K562 (cell line): ENCODE results near the gene SNX9. TPM values are rescaled to one million over a fixed set of nuclear protein-coding genes. Genes with fewer than 3 reads are reported as not detected.

Source experiments
- ATAC-seq: fragments of 200-7000 bp; cut with Tn5 transposase; 3 replicates; pipeline ENCODE4 v1.9.1; 2020; ENCODE audit warnings: moderate library complexity
- BruUV-seq: library from RNA; stranded (reverse); fragments of 400-500 nt; replicated peaks from 2 replicates; lab custom pipeline; 2021; lab: Mats Ljungman, UMichigan
- CTCF ChIA-PET: fragments of 300-600 bp; formaldehyde crosslinking; extraction: SDS; loops from one replicate; lab custom pipeline; 2021; ENCODE audit warnings: low intra/inter-chr PET ratio; lab: Yijun Ruan, JAX
- POLR2A ChIA-PET: fragments of 300-600, 350-650 bp; sonication (Branson Sonifier 250); formaldehyde crosslinking; extraction: SDS; loops from one replicate; lab custom pipeline; 2021; ENCODE audit warnings: antibody characterized with exemption, inconsistent platforms; lab: Yijun Ruan, JAX
- DNase-seq, 4 experiments: peaks; one replicate each; pipeline versions ENCODE4 v3.0.0 to v3.0.0-alpha.2; 2011 to 2018; ENCODE audit warnings: low spot score in 3 of 4, mixed read lengths in 3 of 4; ENCODE audit errors: extremely low read depth in 1 of 4
- FAIRE-seq: peaks from 2 replicates; lab custom pipeline; 2011; peaks lifted over from hg19 to GRCh38; lab: Jason Lieb, UNC
- H2AFZ ChIP-seq: 2 replicates; pipeline ENCODE4 v1.6.0; 2011; ENCODE audit warnings: low read depth, low read length, control low read depth, inconsistent platforms
- H3K27ac ChIP-seq: fragments of 200-600 bp; 3 replicates; pipeline ENCODE4 v1.8.0; 2011; ENCODE audit warnings: low read depth, mild to moderate bottlenecking, control low read depth, inconsistent platforms, low read length, moderate library complexity, mixed read lengths; ENCODE audit errors: extremely low read depth
- H3K27me3 ChIP-seq, 2 experiments: fragments of 300-600 bp in 1 of 2; 2 replicates in 1 of 2; 3 replicates in 1 of 2; pipeline versions ENCODE4 v1.6.0 to v1.8.0; 2011; ENCODE audit warnings: inconsistent platforms in 2 of 2, low read length in 2 of 2, mild to moderate bottlenecking in 1 of 2, mixed read lengths in 1 of 2, moderate library complexity in 1 of 2; ENCODE audit not compliant: control insufficient read depth in 2 of 2, insufficient read depth in 2 of 2
- H3K36me3 ChIP-seq: fragments of 300-600 bp; 3 replicates; pipeline ENCODE4 v1.8.0; 2011; ENCODE audit warnings: mild to moderate bottlenecking, low read length, inconsistent platforms; ENCODE audit not compliant: control insufficient read depth, insufficient read depth
- H3K4me1 ChIP-seq, 2 experiments: fragments of 200-600 bp in 1 of 2; replicated peaks in 1 of 2; 2 replicates in 1 of 2; 3 replicates in 1 of 2; pipeline versions ENCODE4 v1.5.1 to v1.8.0; 2011; ENCODE audit warnings: inconsistent platforms in 2 of 2, low read length in 2 of 2, mild to moderate bottlenecking in 1 of 2, mixed read lengths in 1 of 2, moderate library complexity in 1 of 2; ENCODE audit not compliant: control insufficient read depth in 2 of 2, insufficient read depth in 2 of 2
- H3K4me2 ChIP-seq: 2 replicates; pipeline ENCODE4 v1.6.1; 2011; ENCODE audit warnings: low read length, control low read depth, inconsistent platforms, mixed read lengths; ENCODE audit not compliant: insufficient read depth
- H3K4me3 ChIP-seq: fragments of 200-600 bp; sonication (generic), shearing (Covaris generic); 2 replicates; pipeline ENCODE4 v1.5.1; 2016; ENCODE audit warnings: control low read depth, inconsistent platforms
- H3K79me2 ChIP-seq: fragments of 200-600 bp; 3 replicates; pipeline ENCODE4 v1.8.0; 2011; ENCODE audit warnings: low read length, inconsistent platforms; ENCODE audit not compliant: control insufficient read depth, insufficient read depth
- H3K9ac ChIP-seq, 2 experiments: 2 replicates each; pipeline versions ENCODE4 v1.6.0 to v1.6.1; 2011; ENCODE audit warnings: low read depth in 2 of 2, low read length in 2 of 2, control low read depth in 1 of 2, inconsistent platforms in 1 of 2, mild to moderate bottlenecking in 1 of 2, mixed read lengths in 1 of 2; ENCODE audit not compliant: insufficient read depth in 1 of 2
- H3K9me1 ChIP-seq: one replicate; pipeline ENCODE4 v1.6.0; 2011; ENCODE audit warnings: inconsistent platforms, mild to moderate bottlenecking, low read length, moderate library complexity; ENCODE audit not compliant: control insufficient read depth, insufficient read depth
- H3K9me3 ChIP-seq: replicated peaks from 2 replicates; pipeline ENCODE4 v1.5.1; 2011; ENCODE audit warnings: low read depth, low read length, inconsistent platforms; ENCODE audit not compliant: control insufficient read depth, insufficient read depth
- H4K20me1 ChIP-seq: replicated peaks from 2 replicates; pipeline ENCODE4 v1.6.1; 2011; ENCODE audit warnings: low read length, inconsistent platforms, mixed read lengths; ENCODE audit not compliant: control insufficient read depth, insufficient read depth
- GATA2 ChIP-seq: sonication (generic); formaldehyde crosslinking; IDR thresholded peaks from 2 replicates; pipeline ENCODE4 v1.4.0; 2020; ENCODE audit warnings: mild to moderate bottlenecking, missing genetic modification reagents
- GTF2A2 ChIP-seq: IDR thresholded peaks from 2 replicates; pipeline ENCODE4 v1.6.1; 2016; ENCODE audit warnings: mild to moderate bottlenecking, missing genetic modification characterization, missing compliant biosample characterization
- KDM1A ChIP-seq, 2 experiments: fragments of 450-650 bp; IDR thresholded peaks; 2 replicates each; pipeline ENCODE4 v1.6.1; 2016; ENCODE audit warnings: mild to moderate bottlenecking in 2 of 2
- KLF13 ChIP-seq: fragments of 450-650 bp; IDR thresholded peaks from 2 replicates; pipeline ENCODE4 v1.6.1; 2016; ENCODE audit warnings: missing genetic modification characterization, low read depth, mild to moderate bottlenecking, missing compliant biosample characterization, moderate library complexity, borderline replicate concordance
- MLX ChIP-seq, 2 experiments: fragments of 450-650 bp in 1 of 2; sonication (generic) in 1 of 2; formaldehyde crosslinking; conservative IDR thresholded peaks; 2 replicates each; pipeline versions ENCODE4 v1.4.0 to v1.8.1; 2020 to 2022; ENCODE audit warnings: mild to moderate bottlenecking in 1 of 2, missing genetic modification reagents in 1 of 2
- NFXL1 ChIP-seq: fragments of 450-650 bp; formaldehyde crosslinking; IDR thresholded peaks from 2 replicates; pipeline ENCODE4 v1.4.0; 2021; ENCODE audit warnings: mild to moderate bottlenecking
- SMARCB1 ChIP-seq: IDR thresholded peaks from 2 replicates; pipeline ENCODE4 v1.6.1; 2011; ENCODE audit warnings: improper control_type of control experiment, low read depth; ENCODE audit not compliant: insufficient read length
- ZBTB33 ChIP-seq: sonication (generic); formaldehyde crosslinking; IDR thresholded peaks from 2 replicates; pipeline ENCODE4 v1.8.1; 2023; ENCODE audit warnings: mild to moderate bottlenecking, missing genetic modification reagents
- ZNF253 ChIP-seq: fragments of 250-450 bp; sonication (Bioruptor Pico); conservative IDR thresholded peaks from 2 replicates; pipeline ENCODE4 v1.6.1; 2021; ENCODE audit warnings: mild to moderate bottlenecking
- WGBS: fragments of 100-300 bp; shearing (Covaris generic); methylation state at CpG from one replicate; pipeline ENCODE4 v1.1.6; 2016; ENCODE audit warnings: low coverage, mixed read lengths; ENCODE audit not compliant: insufficient coverage; ENCODE audit errors: missing lambda C conversion rate; 5-methylcytosine and 5-hydroxymethylcytosine counted together
- in situ Hi-C: fragments of 300-500 bp; cut with MboI; formaldehyde crosslinking; loops from 4 replicates; pipeline ENCODE4 v1.15.0; 2018; ENCODE audit warnings: inconsistent platforms, mixed read lengths
- intact Hi-C: fragments of 100-400 bp; cut with micrococcal nuclease; formaldehyde crosslinking; loops from 2 replicates; pipeline ENCODE4 v1.14.2; 2022
- polyA plus RNA-seq, 8 experiments: library from polyadenylated mRNA; depleted of rRNA in 4 of 8; stranded (reverse) in 5 of 8; unstranded in 3 of 8; fragments of >200 nt; fragmentation: Nextera tagmentation in 2 of 8; fragmentation: Illumina TruSeq in 1 of 8; extraction: Ambion mirVana in 2 of 8; extraction: Trizol in 1 of 8; gene quantifications; 2 replicates each; pipeline versions ENCODE4 v1.2.1 to v1.2.3, GENCODE V29; 2011 to 2014; ENCODE audit warnings: inconsistent platforms in 1 of 8, missing spikeins in 1 of 8
- total RNA-seq, 7 experiments: library from RNA; depleted of rRNA in 6 of 7; stranded (reverse); fragments of >200 nt in 6 of 7; fragmentation: Illumina TruSeq in 2 of 7; extraction: Trizol in 2 of 7; gene quantifications; 2 replicates each; pipeline versions ENCODE4 v1.2.1 to v1.2.3, GENCODE V29; 2011 to 2021; ENCODE audit warnings: low replicate concordance in 1 of 7
- TF ChIP-seq, protein P1 (sequence below): fragments of 250-450 bp; sonication (Bioruptor Pico); IDR thresholded peaks from 2 replicates; pipeline ENCODE4 v1.9.0; 2021; ENCODE audit warnings: mild to moderate bottlenecking
- TF ChIP-seq, protein P2 (sequence below): fragments of 250-450 bp; sonication (Bioruptor Pico); IDR thresholded peaks from 2 replicates; pipeline ENCODE4 v1.8.0; 2022; ENCODE audit warnings: moderate library complexity, mild to moderate bottlenecking, inconsistent platforms

Gene SNX9
- total and polyA plus RNA-seq, 9 of the 15 experiments (the other 6 are each of a cell fraction or from before 2014, with no cell fraction given): 6.0 to 81.7 (median 57.1) TPM

GRCh38 chr6:157974967-157975366 lies 151.9 kb downstream of the SNX9 start:
- CTCF ChIA-PET: no interaction called here
- Histone ChIP-seq H3K27ac (no peak overlapping the region), H3K9me1 (no peaks in the 10 kb centered on the region), H4K20me1 (no peaks in the 10 kb centered on the region), H3K4me2 (no peak overlapping the region), H3K9me3 (no peaks in the 10 kb centered on the region), H3K27me3 (no peaks in the 10 kb centered on the region; a peak in 1 of 5 replicates), H3K79me2 (no peaks in the 10 kb centered on the region), H3K4me1 (peaks cover 10 to 15% of the 10 kb centered on the region in 2 experiments; a peak in 4 of 5 replicates), H3K9ac (no peak overlapping the region), H3K36me3 (no peaks in the 10 kb centered on the region), H2AFZ (no peak overlapping the region), H3K4me3 (no peak overlapping the region)
- no peak for ATAC-seq
- BruUV-seq: no TSS peak
- in situ Hi-C loops: no loop called here
- intact Hi-C loops: no loop called here
- FAIRE-seq: no peak
- no peak for DNase-seq
- WGBS: 48% methylated on average over 3 of the region's 3 CpGs
- no peak for TF ChIP-seq KLF13 (tag)
- no peak for TF ChIP-seq MLX (CRISPR knock-in tag; conservative IDR thresholded peaks at IDR 0.05)
- TF ChIP-seq KDM1A (IDR thresholded peaks at IDR 0.05): no peak
- POLR2A ChIA-PET: interaction anchor here (0.6 to 2.2 kb wide), 2 partner anchors 8 to 29 kb away, joined by 3 to 9 read pairs; no protein-coding TSS in a partner anchor

- FAIRE-seq (no peak), DNase-seq (no peak), ATAC-seq (no peak)
- Histone ChIP-seq H3K4me3 (no peak overlapping the region), H3K9me1 (no peaks in the 10 kb centered on the region), H3K79me2 (no peaks in the 10 kb centered on the region), H3K4me2 (no peak overlapping the region), H3K9me3 (no peaks in the 10 kb centered on the region), H3K4me1 (peaks cover 10 to 15% of the 10 kb centered on the region in 2 experiments; a peak in 4 of 5 replicates), H3K9ac (no peak overlapping the region), H3K27me3 (no peaks in the 10 kb centered on the region; a peak in 1 of 5 replicates), H3K27ac (no peak overlapping the region), H2AFZ (no peak overlapping the region), H3K36me3 (no peaks in the 10 kb centered on the region), H4K20me1 (no peaks in the 10 kb centered on the region)
- no TSS peak for BruUV-seq
- intact Hi-C loops (no loop called here), in situ Hi-C loops (no loop called here)
- WGBS: 48% methylated on average over 2 of the region's 2 CpGs
- POLR2A ChIA-PET: interaction anchor here (1.1 to 2.2 kb wide), 2 partner anchors 9 to 83 kb away, joined by 3 to 9 read pairs; no protein-coding TSS in a partner anchor
- CTCF ChIA-PET: no interaction called here
- TF ChIP-seq ZNF253 (CRISPR knock-in tag): no peak
- no peak for TF ChIP-seq GATA2 (CRISPR knock-in tag)
- TF ChIP-seq GTF2A2 (tag): no peak
- TF ChIP-seq NFXL1 (CRISPR knock-in tag): no peak
- TF ChIP-seq SMARCB1: no peak
- no peak for TF ChIP-seq ZBTB33 (CRISPR knock-in tag)
- TF ChIP-seq, protein P1, sequence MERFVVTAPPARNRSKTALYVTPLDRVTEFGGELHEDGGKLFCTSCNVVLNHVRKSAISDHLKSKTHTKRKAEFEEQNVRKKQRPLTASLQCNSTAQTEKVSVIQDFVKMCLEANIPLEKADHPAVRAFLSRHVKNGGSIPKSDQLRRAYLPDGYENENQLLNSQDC (CRISPR knock-in tag): no peak
- TF ChIP-seq, protein P2, sequence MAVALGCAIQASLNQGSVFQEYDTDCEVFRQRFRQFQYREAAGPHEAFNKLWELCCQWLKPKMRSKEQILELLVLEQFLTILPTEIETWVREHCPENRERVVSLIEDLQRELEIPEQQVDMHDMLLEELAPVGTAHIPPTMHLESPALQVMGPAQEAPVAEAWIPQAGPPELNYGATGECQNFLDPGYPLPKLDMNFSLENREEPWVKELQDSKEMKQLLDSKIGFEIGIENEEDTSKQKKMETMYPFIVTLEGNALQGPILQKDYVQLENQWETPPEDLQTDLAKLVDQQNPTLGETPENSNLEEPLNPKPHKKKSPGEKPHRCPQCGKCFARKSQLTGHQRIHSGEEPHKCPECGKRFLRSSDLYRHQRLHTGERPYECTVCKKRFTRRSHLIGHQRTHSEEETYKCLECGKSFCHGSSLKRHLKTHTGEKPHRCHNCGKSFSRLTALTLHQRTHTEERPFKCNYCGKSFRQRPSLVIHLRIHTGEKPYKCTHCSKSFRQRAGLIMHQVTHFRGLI (CRISPR knock-in tag): no peak
These were observed 152.4 kb downstream of the SNX9 start for GRCh38 chr6:157975456-157975855.
